ENCODE measurements around the gene ASGR1.
"Not testable (repeated sequence)": the region's sequence is repeated elsewhere in the genome, so short reads cannot be mapped to it uniquely, and the experiment has no call there.

ASGR1 gene

GRCh38 chr17:7158424-7158823 lies 20.7 kb downstream of the ASGR1 start:
- peaks cover 22 to 56% of the 10 kb centered on the region in 2 experiments for H3K27me3 ChIP-seq (ENCODE audit: control insufficient read depth in 1 of 2, insufficient read depth in 1 of 2, low read length in 2 of 2)
- H3K79me1 ChIP-seq (replicated peaks; ENCODE audit: low read length, poor library complexity, severe bottlenecking); H3K9ac ChIP-seq (ENCODE audit: low read length); H3K23ac ChIP-seq (ENCODE audit: low read length in 2 of 2); H3K9me3 ChIP-seq (ENCODE audit: control insufficient read depth, low read length); H2AFZ ChIP-seq (ENCODE audit: low read depth, low read length); H4K91ac ChIP-seq (ENCODE audit: low read length); H2AK5ac ChIP-seq (ENCODE audit: low read length, severe bottlenecking); H4K8ac ChIP-seq (ENCODE audit: low read length); H2BK120ac ChIP-seq (ENCODE audit: low read depth, low read length); H2BK5ac ChIP-seq (ENCODE audit: low read depth, low read length, poor library complexity, severe bottlenecking); H2BK12ac ChIP-seq (ENCODE audit: low read length in 2 of 2); DNase-seq; H3K36me3 ChIP-seq (ENCODE audit: control insufficient read depth in 1 of 2, insufficient read depth in 2 of 2, low read depth in 1 of 2, low read length in 2 of 2); H3K4me1 ChIP-seq (ENCODE audit: control insufficient read depth, insufficient read depth, low read depth, low read length); H3K4me3 ChIP-seq (ENCODE audit: insufficient read depth in 1 of 2, low read depth in 1 of 2, low read length in 2 of 2); H3K18ac ChIP-seq (ENCODE audit: low read depth in 1 of 2, low read length in 2 of 2); H3K4ac ChIP-seq (ENCODE audit: low read depth in 1 of 2, low read length in 2 of 2); H3K14ac ChIP-seq (ENCODE audit: low read length in 2 of 2); H2BK15ac ChIP-seq (ENCODE audit: low read depth, poor library complexity, severe bottlenecking); H3K27ac ChIP-seq (ENCODE audit: low read length, poor library complexity, severe bottlenecking); H3K4me2 ChIP-seq (ENCODE audit: low read length, poor library complexity, severe bottlenecking): not testable (repeated sequence)
- 96% methylated on average over 9 of the region's 10 CpGs for WGBS

- no peak overlapping the region for H2BK5ac ChIP-seq (ENCODE audit: low read depth, low read length, poor library complexity, severe bottlenecking)
- H2AFZ ChIP-seq (ENCODE audit: low read depth, low read length), result no peak overlapping the region
- no peak overlapping the region for H3K14ac ChIP-seq (ENCODE audit: low read length in 2 of 2)
- H3K9me3 ChIP-seq (ENCODE audit: control insufficient read depth, low read length), result no peaks in the 10 kb centered on the region
- H2BK120ac ChIP-seq (ENCODE audit: low read depth, low read length), result no peak overlapping the region
- no peaks in the 10 kb centered on the region for H3K36me3 ChIP-seq (ENCODE audit: control insufficient read depth in 1 of 2, insufficient read depth in 2 of 2, low read depth in 1 of 2, low read length in 2 of 2)
- no peak for DNase-seq
- no peaks in the 10 kb centered on the region for H3K4me1 ChIP-seq (ENCODE audit: control insufficient read depth, insufficient read depth, low read depth, low read length)
- no peak overlapping the region for H2BK15ac ChIP-seq (ENCODE audit: low read depth, poor library complexity, severe bottlenecking)
- no peak overlapping the region for H4K8ac ChIP-seq (ENCODE audit: low read length)
- peak overlapping the region in 1 of 2 experiments; percentile 26 for H3K4me3 ChIP-seq (ENCODE audit: insufficient read depth in 1 of 2, low read depth in 1 of 2, low read length in 2 of 2)
- 84% methylated on average over 9 of the region's 10 CpGs for WGBS
- H3K27me3 ChIP-seq (ENCODE audit: control insufficient read depth in 1 of 2, insufficient read depth in 1 of 2, low read length in 2 of 2), result peaks cover 27 to 71% of the 10 kb centered on the region in 2 experiments
- H4K91ac ChIP-seq (ENCODE audit: low read length), result peak overlapping the region; percentile 50
- no peak overlapping the region for H3K4ac ChIP-seq (ENCODE audit: low read depth in 1 of 2, low read length in 2 of 2)
- no peak overlapping the region for H3K18ac ChIP-seq (ENCODE audit: low read depth in 1 of 2, low read length in 2 of 2)
- no peak overlapping the region for H2AK5ac ChIP-seq (ENCODE audit: low read length, severe bottlenecking)
- no peak overlapping the region for H3K4me2 ChIP-seq (ENCODE audit: low read length, poor library complexity, severe bottlenecking)
- H3K9ac ChIP-seq (ENCODE audit: low read length), result no peak overlapping the region
- H2BK12ac ChIP-seq (ENCODE audit: low read length in 2 of 2), result no peak overlapping the region
- H3K23ac ChIP-seq (ENCODE audit: low read length in 2 of 2), result no peak overlapping the region
- H3K79me1 ChIP-seq (replicated peaks; ENCODE audit: low read length, poor library complexity, severe bottlenecking), result no peaks in the 10 kb centered on the region
- no peak overlapping the region for H3K27ac ChIP-seq (ENCODE audit: low read length, poor library complexity, severe bottlenecking)
These were observed 22.7 kb downstream of the ASGR1 start for GRCh38 chr17:7156342-7156940.

DNA sequence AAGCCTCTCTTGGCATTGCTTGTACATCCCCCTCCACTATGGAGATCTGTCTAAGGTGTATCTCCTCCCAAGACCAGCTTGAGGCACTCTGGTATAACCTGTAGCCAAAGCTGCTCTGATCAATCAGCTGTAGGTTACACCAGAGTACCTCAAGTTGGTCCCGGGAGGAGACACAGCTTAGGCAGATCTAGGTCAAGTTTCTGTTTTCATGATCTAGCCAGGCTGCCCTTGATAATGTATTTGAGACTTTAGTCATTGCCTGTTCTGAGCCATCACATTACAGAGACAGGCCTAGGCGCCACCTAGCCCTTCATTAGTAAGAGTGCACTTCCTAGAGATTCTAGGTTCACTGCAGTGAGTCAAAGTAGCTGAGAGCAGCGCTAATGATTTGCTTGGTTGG lies 31.4 kb downstream of the ASGR1 start:
- no peak overlapping the region for H2AFZ ChIP-seq (ENCODE audit: low read depth, low read length)
- no peak overlapping the region for H3K4me3 ChIP-seq (ENCODE audit: insufficient read depth in 1 of 2, low read depth in 1 of 2, low read length in 2 of 2)
- H2BK5ac ChIP-seq (ENCODE audit: low read depth, low read length, poor library complexity, severe bottlenecking), result no peak overlapping the region
- H3K18ac ChIP-seq (ENCODE audit: low read depth in 1 of 2, low read length in 2 of 2), result no peak overlapping the region
- H3K9me3 ChIP-seq (ENCODE audit: control insufficient read depth, low read length), result no peaks in the 10 kb centered on the region
- no peak overlapping the region for H3K23ac ChIP-seq (ENCODE audit: low read length in 2 of 2)
- WGBS, result 71% methylated on average over 3 of the region's 3 CpGs
- H3K36me3 ChIP-seq (ENCODE audit: control insufficient read depth in 1 of 2, insufficient read depth in 2 of 2, low read depth in 1 of 2, low read length in 2 of 2), result no peaks in the 10 kb centered on the region
- no peak overlapping the region for H3K9ac ChIP-seq (ENCODE audit: low read length)
- no peak overlapping the region for H2BK15ac ChIP-seq (ENCODE audit: low read depth, poor library complexity, severe bottlenecking)
- no peak overlapping the region for H3K14ac ChIP-seq (ENCODE audit: low read length in 2 of 2)
- no peak overlapping the region for H2AK5ac ChIP-seq (ENCODE audit: low read length, severe bottlenecking)
- no peak overlapping the region for H4K91ac ChIP-seq (ENCODE audit: low read length)
- no peaks in the 10 kb centered on the region for H3K79me1 ChIP-seq (replicated peaks; ENCODE audit: low read length, poor library complexity, severe bottlenecking)
- H3K4me1 ChIP-seq (ENCODE audit: control insufficient read depth, insufficient read depth, low read depth, low read length), result no peaks in the 10 kb centered on the region
- no peak overlapping the region for H3K4ac ChIP-seq (ENCODE audit: low read depth in 1 of 2, low read length in 2 of 2)
- H2BK120ac ChIP-seq (ENCODE audit: low read depth, low read length), result no peak overlapping the region
- H3K27me3 ChIP-seq (ENCODE audit: control insufficient read depth in 1 of 2, insufficient read depth in 1 of 2, low read length in 2 of 2), result peaks cover 16 to 51% of the 10 kb centered on the region in 2 experiments
- no peak overlapping the region for H3K4me2 ChIP-seq (ENCODE audit: low read length, poor library complexity, severe bottlenecking)
- H4K8ac ChIP-seq (ENCODE audit: low read length), result no peak overlapping the region
- H2BK12ac ChIP-seq (ENCODE audit: low read length in 2 of 2), result no peak overlapping the region
- no peak for DNase-seq
- no peak overlapping the region for H3K27ac ChIP-seq (ENCODE audit: low read length, poor library complexity, severe bottlenecking)

GRCh38 chr17:7146115-7146514 lies 33.1 kb downstream of the ASGR1 start:
- no peak overlapping the region for H2BK15ac ChIP-seq (ENCODE audit: low read depth, poor library complexity, severe bottlenecking)
- no peak overlapping the region for H2BK12ac ChIP-seq (ENCODE audit: low read length in 2 of 2)
- H3K27me3 ChIP-seq (ENCODE audit: control insufficient read depth in 1 of 2, insufficient read depth in 1 of 2, low read length in 2 of 2), result peaks cover 19 to 52% of the 10 kb centered on the region in 2 experiments
- H2AK5ac ChIP-seq (ENCODE audit: low read length, severe bottlenecking), result no peak overlapping the region
- H3K4ac ChIP-seq (ENCODE audit: low read depth in 1 of 2, low read length in 2 of 2), result no peak overlapping the region
- H3K36me3 ChIP-seq (ENCODE audit: control insufficient read depth in 1 of 2, insufficient read depth in 2 of 2, low read depth in 1 of 2, low read length in 2 of 2), result no peaks in the 10 kb centered on the region
- no peak overlapping the region for H3K18ac ChIP-seq (ENCODE audit: low read depth in 1 of 2, low read length in 2 of 2)
- no peak overlapping the region for H2BK120ac ChIP-seq (ENCODE audit: low read depth, low read length)
- no peak overlapping the region for H3K23ac ChIP-seq (ENCODE audit: low read length in 2 of 2)
- WGBS, result 58% methylated on average over 4 of the region's 6 CpGs
- no peak overlapping the region for H4K91ac ChIP-seq (ENCODE audit: low read length)
- no peak overlapping the region for H3K27ac ChIP-seq (ENCODE audit: low read length, poor library complexity, severe bottlenecking)
- H3K4me2 ChIP-seq (ENCODE audit: low read length, poor library complexity, severe bottlenecking), result no peak overlapping the region
- H3K9ac ChIP-seq (ENCODE audit: low read length), result no peak overlapping the region
- no peak overlapping the region for H3K4me3 ChIP-seq (ENCODE audit: insufficient read depth in 1 of 2, low read depth in 1 of 2, low read length in 2 of 2)
- no peaks in the 10 kb centered on the region for H3K79me1 ChIP-seq (replicated peaks; ENCODE audit: low read length, poor library complexity, severe bottlenecking)
- no peak overlapping the region for H2BK5ac ChIP-seq (ENCODE audit: low read depth, low read length, poor library complexity, severe bottlenecking)
- no peak overlapping the region for H4K8ac ChIP-seq (ENCODE audit: low read length)
- no peak overlapping the region for H3K14ac ChIP-seq (ENCODE audit: low read length in 2 of 2)
- H3K9me3 ChIP-seq (ENCODE audit: control insufficient read depth, low read length), result no peaks in the 10 kb centered on the region
- no peak for DNase-seq
- no peaks in the 10 kb centered on the region for H3K4me1 ChIP-seq (ENCODE audit: control insufficient read depth, insufficient read depth, low read depth, low read length)
- no peak overlapping the region for H2AFZ ChIP-seq (ENCODE audit: low read depth, low read length)

Measured in mesenchymal stem cell (in vitro differentiated cells and primary cell).